WTC11 (cell line): ENCODE results near the gene STIM2. TPM values are rescaled to one million over a fixed set of nuclear protein-coding genes. Genes with fewer than 3 reads are reported as not detected.
"Not testable (repeated sequence)": the region's sequence is repeated elsewhere in the genome, so short reads cannot be mapped to it uniquely, and the experiment has no call there.

ENCODE experiments used
- ATAC-seq: fragments of 200-7000 bp; cut with Tn5 transposase; 2 replicates; pipeline ENCODE4 v1.10.0; 2021; ENCODE audit warnings: mild to moderate bottlenecking, moderate library complexity
- CTCF ChIA-PET: fragments of 300-600 bp; sonication (Branson Sonifier 250); formaldehyde crosslinking; loops from one replicate; lab custom pipeline; 2021; ENCODE audit warnings: antibody characterized with exemption; lab: Charles Lee
- POLR2A ChIA-PET: fragments of 350-600 bp; sonication (Branson Sonifier 250); formaldehyde crosslinking; loops from one replicate; lab custom pipeline; 2021; ENCODE audit warnings: antibody characterized with exemption; lab: Charles Lee
- DNase-seq: peaks from one replicate; pipeline ENCODE4 v3.0.0; 2021; ENCODE audit warnings: low spot score
- H3K27ac Mint-ChIP-seq: 2 replicates; pipeline ENCODE4 v1.8.0; 2021; ENCODE audit warnings: mixed read lengths
- H3K27me3 Mint-ChIP-seq: 2 replicates; pipeline ENCODE4 v1.8.0; 2021; ENCODE audit warnings: low read depth, mild to moderate bottlenecking, moderate library complexity, mixed read lengths
- H3K36me3 Mint-ChIP-seq: 2 replicates; pipeline ENCODE4 v1.8.0; 2021; ENCODE audit warnings: mixed read lengths
- H3K4me1 Mint-ChIP-seq: 2 replicates; pipeline ENCODE4 v1.8.0; 2022; ENCODE audit warnings: mixed read lengths
- H3K4me3 Mint-ChIP-seq: 2 replicates; pipeline ENCODE4 v1.8.0; 2021; ENCODE audit warnings: mild to moderate bottlenecking, moderate library complexity, mixed read lengths
- H3K9me3 Mint-ChIP-seq: 2 replicates; pipeline ENCODE4 v1.8.0; 2021; ENCODE audit warnings: mixed read lengths
- ELF4 ChIP-seq: sonication (generic); formaldehyde crosslinking; IDR thresholded peaks from 2 replicates; pipeline ENCODE4 v1.8.1; 2022; ENCODE audit warnings: low read depth, mild to moderate bottlenecking, moderate library complexity, missing genetic modification reagents
- FOXK1 ChIP-seq: sonication (generic); formaldehyde crosslinking; IDR thresholded peaks from 2 replicates; pipeline ENCODE4 v1.8.0; 2022; ENCODE audit warnings: mild to moderate bottlenecking, moderate library complexity, missing genetic modification reagents
- FOXP1 ChIP-seq: sonication (generic); formaldehyde crosslinking; IDR thresholded peaks from 2 replicates; pipeline ENCODE4 v1.8.0; 2022; ENCODE audit warnings: missing genetic modification reagents, mild to moderate bottlenecking, moderate library complexity, borderline replicate concordance
- GABPB1 ChIP-seq: sonication (generic); formaldehyde crosslinking; IDR thresholded peaks from 2 replicates; pipeline ENCODE4 v1.8.1; 2023; ENCODE audit warnings: mild to moderate bottlenecking, missing genetic modification reagents
- MXD4 ChIP-seq: fragments of 250-450 bp; sonication (Bioruptor Pico); IDR thresholded peaks from 2 replicates; pipeline ENCODE4 v1.8.0; 2021; ENCODE audit warnings: mild to moderate bottlenecking, moderate library complexity, borderline replicate concordance
- NFYB ChIP-seq: sonication (generic); formaldehyde crosslinking; conservative IDR thresholded peaks from 2 replicates; pipeline ENCODE4 v1.8.0; 2022; ENCODE audit warnings: low read depth, missing genetic modification reagents
- RELA ChIP-seq: sonication (generic); formaldehyde crosslinking; IDR thresholded peaks from 2 replicates; pipeline ENCODE4 v1.8.1; 2022; ENCODE audit warnings: missing genetic modification reagents, mild to moderate bottlenecking, borderline replicate concordance
- RORB ChIP-seq: fragments of 250-450 bp; sonication (Bioruptor Pico); IDR thresholded peaks from 2 replicates; pipeline ENCODE4 v1.9.0; 2021; ENCODE audit warnings: mild to moderate bottlenecking
- TEAD1 ChIP-seq: sonication (generic); formaldehyde crosslinking; IDR thresholded peaks from 2 replicates; pipeline ENCODE4 v1.8.0; 2022; ENCODE audit warnings: mild to moderate bottlenecking, missing genetic modification reagents
- USF2 ChIP-seq: sonication (generic); formaldehyde crosslinking; IDR thresholded peaks from 2 replicates; pipeline ENCODE4 v1.8.1; 2023; ENCODE audit warnings: mild to moderate bottlenecking, missing genetic modification reagents, moderate library complexity
- ZBTB21 ChIP-seq: sonication (generic); formaldehyde crosslinking; IDR thresholded peaks from 2 replicates; pipeline ENCODE4 v1.8.1; 2023; ENCODE audit warnings: mild to moderate bottlenecking, missing genetic modification reagents, borderline replicate concordance
- ZMAT4 ChIP-seq: fragments of 250-450 bp; sonication (Bioruptor Pico); IDR thresholded peaks from 2 replicates; pipeline ENCODE4 v1.9.0; 2021; ENCODE audit warnings: mild to moderate bottlenecking
- ZNF281 ChIP-seq: sonication (generic); formaldehyde crosslinking; IDR thresholded peaks from 2 replicates; pipeline ENCODE4 v1.8.0; 2023; ENCODE audit warnings: mild to moderate bottlenecking, missing genetic modification reagents
- ZSCAN18 ChIP-seq: fragments of 250-450 bp; sonication (Bioruptor Pico); IDR thresholded peaks from 2 replicates; pipeline ENCODE4 v2.1.2; 2022; ENCODE audit warnings: mild to moderate bottlenecking, moderate library complexity
- total RNA-seq: library from RNA; stranded (reverse); gene quantifications from 3 replicates; pipeline ENCODE4 v1.2.3, GENCODE V29; 2021
- TF ChIP-seq, protein P1 (sequence below): sonication (generic); formaldehyde crosslinking; IDR thresholded peaks from 2 replicates; pipeline ENCODE4 v1.8.0; 2022; ENCODE audit warnings: mild to moderate bottlenecking, missing genetic modification reagents
- TF ChIP-seq, protein P2 (sequence below): fragments of 200-600 bp; IDR thresholded peaks from 2 replicates; pipeline ENCODE4 v1.8.0; 2022; ENCODE audit warnings: antibody characterized with exemption

Gene STIM2
- total RNA-seq, 1 experiment from 2014 or later = 22.4 TPM

- TF ChIP-seq ZNF281 (CRISPR knock-in tag) (no peak), ZMAT4 (CRISPR knock-in tag) (no peak), RELA (CRISPR knock-in tag) (no peak), GABPB1 (CRISPR knock-in tag) (no peak)
- TF ChIP-seq, all 79 proteins: peak for 0
- DNase-seq (no peak), ATAC-seq (no peak)
- H3K4me1 Mint-ChIP-seq = peaks cover 18% of the 10 kb centered on the region
- peaks cover 6% of the 10 kb centered on the region; the same call in 1 of the 2 replicates for H3K27me3 Mint-ChIP-seq
- H3K27ac Mint-ChIP-seq = no peak overlapping the region
- peaks cover 20% of the 10 kb centered on the region for H3K36me3 Mint-ChIP-seq
- ChIA-PET CTCF (no interaction called here), POLR2A (interaction anchor here (0.6 kb wide), 1 partner anchor 1075 kb away, joined by 3 read pairs; no protein-coding TSS in a partner anchor)
- peaks cover 35% of the 10 kb centered on the region for H3K9me3 Mint-ChIP-seq
- H3K4me3 Mint-ChIP-seq = no peak overlapping the region
Observed at GRCh38 chr4:26822546-26822945, 38.1 kb upstream of the STIM2 start.

DNA sequence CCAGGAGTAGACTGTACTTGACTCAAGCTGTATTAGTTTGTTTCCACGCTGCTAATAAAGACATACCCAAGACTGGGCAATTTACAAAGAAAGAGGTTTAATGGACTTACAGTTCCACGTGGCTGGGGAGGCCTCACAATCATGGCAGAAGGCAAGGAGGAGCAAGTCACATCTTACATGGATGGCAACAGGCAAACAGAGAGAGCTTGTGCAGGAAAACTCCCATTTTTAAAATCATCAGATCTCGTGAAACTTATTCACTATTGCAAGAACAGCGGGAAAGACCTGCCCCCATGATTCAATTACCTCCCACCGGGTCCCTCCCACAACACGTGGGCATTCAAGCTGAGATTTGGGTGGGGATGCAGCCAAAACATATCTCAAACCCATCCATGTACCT is 37.7 kb upstream of the STIM2 start:
- DNase-seq, CTCF ChIA-PET, H3K27me3 Mint-ChIP-seq, H3K27ac Mint-ChIP-seq, POLR2A ChIA-PET, H3K4me3 Mint-ChIP-seq, ATAC-seq: not testable (repeated sequence)
- Mint-ChIP-seq H3K4me1 (peaks cover 17% of the 10 kb centered on the region), H3K36me3 (peaks cover 20% of the 10 kb centered on the region), H3K9me3 (peaks cover 35% of the 10 kb centered on the region)

GRCh38 chr4:26823583-26823982 is 37.1 kb upstream of the STIM2 start:
- POLR2A ChIA-PET = no interaction called here
- DNase-seq (no peak), ATAC-seq (no peak)
- TF ChIP-seq ELF4 (CRISPR knock-in tag) (no peak), FOXK1 (CRISPR knock-in tag) (no peak), FOXP1 (CRISPR knock-in tag) (no peak), USF2 (CRISPR knock-in tag) (no peak), MXD4 (CRISPR knock-in tag) (no peak), ZBTB21 (CRISPR knock-in tag) (no peak), ZSCAN18 (CRISPR knock-in tag) (no peak), TEAD1 (CRISPR knock-in tag) (no peak), RORB (CRISPR knock-in tag) (no peak), NFYB (CRISPR knock-in tag) (no peak)
- TF ChIP-seq, protein P1, sequence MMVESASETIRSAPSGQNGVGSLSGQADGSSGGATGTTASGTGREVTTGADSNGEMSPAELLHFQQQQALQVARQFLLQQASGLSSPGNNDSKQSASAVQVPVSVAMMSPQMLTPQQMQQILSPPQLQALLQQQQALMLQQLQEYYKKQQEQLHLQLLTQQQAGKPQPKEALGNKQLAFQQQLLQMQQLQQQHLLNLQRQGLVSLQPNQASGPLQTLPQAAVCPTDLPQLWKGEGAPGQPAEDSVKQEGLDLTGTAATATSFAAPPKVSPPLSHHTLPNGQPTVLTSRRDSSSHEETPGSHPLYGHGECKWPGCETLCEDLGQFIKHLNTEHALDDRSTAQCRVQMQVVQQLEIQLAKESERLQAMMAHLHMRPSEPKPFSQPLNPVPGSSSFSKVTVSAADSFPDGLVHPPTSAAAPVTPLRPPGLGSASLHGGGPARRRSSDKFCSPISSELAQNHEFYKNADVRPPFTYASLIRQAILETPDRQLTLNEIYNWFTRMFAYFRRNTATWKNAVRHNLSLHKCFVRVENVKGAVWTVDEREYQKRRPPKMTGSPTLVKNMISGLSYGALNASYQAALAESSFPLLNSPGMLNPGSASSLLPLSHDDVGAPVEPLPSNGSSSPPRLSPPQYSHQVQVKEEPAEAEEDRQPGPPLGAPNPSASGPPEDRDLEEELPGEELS = no peak
- TF ChIP-seq, protein P2, sequence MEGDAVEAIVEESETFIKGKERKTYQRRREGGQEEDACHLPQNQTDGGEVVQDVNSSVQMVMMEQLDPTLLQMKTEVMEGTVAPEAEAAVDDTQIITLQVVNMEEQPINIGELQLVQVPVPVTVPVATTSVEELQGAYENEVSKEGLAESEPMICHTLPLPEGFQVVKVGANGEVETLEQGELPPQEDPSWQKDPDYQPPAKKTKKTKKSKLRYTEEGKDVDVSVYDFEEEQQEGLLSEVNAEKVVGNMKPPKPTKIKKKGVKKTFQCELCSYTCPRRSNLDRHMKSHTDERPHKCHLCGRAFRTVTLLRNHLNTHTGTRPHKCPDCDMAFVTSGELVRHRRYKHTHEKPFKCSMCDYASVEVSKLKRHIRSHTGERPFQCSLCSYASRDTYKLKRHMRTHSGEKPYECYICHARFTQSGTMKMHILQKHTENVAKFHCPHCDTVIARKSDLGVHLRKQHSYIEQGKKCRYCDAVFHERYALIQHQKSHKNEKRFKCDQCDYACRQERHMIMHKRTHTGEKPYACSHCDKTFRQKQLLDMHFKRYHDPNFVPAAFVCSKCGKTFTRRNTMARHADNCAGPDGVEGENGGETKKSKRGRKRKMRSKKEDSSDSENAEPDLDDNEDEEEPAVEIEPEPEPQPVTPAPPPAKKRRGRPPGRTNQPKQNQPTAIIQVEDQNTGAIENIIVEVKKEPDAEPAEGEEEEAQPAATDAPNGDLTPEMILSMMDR = no peak
- Mint-ChIP-seq H3K27ac (no peak overlapping the region), H3K4me1 (peaks cover 13% of the 10 kb centered on the region), H3K9me3 (peaks cover 35% of the 10 kb centered on the region), H3K27me3 (peaks cover 6% of the 10 kb centered on the region; the same call in 1 of the 2 replicates), H3K36me3 (peaks cover 20% of the 10 kb centered on the region), H3K4me3 (no peak overlapping the region)
- CTCF ChIA-PET = no interaction called here
